Lower leg skin (tissue), 3 donors: ENCODE data around the gene AGPAT4.
"Not testable (repeated sequence)": the region's sequence is repeated elsewhere in the genome, so short reads cannot be mapped to it uniquely, and the experiment has no call there.

Experiments used
- POLR2A ChIP-seq, 2 donors: fragments of 450-650 bp; IDR thresholded peaks; one replicate each; pipeline ENCODE4 v1.6.1; 2016 to 2017; ENCODE audit warnings: antibody characterized with exemption in 2 of 2, mild to moderate bottlenecking in 1 of 2, moderate library complexity in 1 of 2
- TF ChIP-seq, protein P1 (sequence below), 3 donors: fragments of 450-650 bp; IDR thresholded peaks; one replicate each; pipeline ENCODE4 v1.5.1; 2016; ENCODE audit warnings: antibody characterized with exemption in 3 of 3, mild to moderate bottlenecking in 3 of 3, moderate library complexity in 2 of 3

DNA sequence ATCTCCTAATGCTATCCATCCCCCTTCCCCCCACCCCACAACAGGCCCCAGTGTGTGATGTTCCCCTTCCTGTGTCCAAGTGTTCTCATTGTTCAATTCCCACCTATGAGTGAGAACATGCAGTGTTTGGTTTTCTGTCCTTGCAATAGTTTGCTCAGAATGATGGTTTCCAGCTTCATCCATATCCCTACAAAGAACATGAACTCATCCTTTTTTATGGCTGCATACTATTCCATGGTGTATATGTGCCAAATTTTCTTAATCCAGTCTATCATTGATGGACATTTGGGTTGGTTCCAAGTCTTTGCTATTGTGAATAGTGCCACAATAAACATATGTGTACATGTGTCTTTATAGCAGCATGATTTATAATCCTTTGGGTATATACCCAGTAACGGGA, 101.1 kb downstream of the AGPAT4 start:
- not testable (repeated sequence) for TF ChIP-seq POLR2A (IDR thresholded peaks at IDR 0.05)
- TF ChIP-seq, protein P1, sequence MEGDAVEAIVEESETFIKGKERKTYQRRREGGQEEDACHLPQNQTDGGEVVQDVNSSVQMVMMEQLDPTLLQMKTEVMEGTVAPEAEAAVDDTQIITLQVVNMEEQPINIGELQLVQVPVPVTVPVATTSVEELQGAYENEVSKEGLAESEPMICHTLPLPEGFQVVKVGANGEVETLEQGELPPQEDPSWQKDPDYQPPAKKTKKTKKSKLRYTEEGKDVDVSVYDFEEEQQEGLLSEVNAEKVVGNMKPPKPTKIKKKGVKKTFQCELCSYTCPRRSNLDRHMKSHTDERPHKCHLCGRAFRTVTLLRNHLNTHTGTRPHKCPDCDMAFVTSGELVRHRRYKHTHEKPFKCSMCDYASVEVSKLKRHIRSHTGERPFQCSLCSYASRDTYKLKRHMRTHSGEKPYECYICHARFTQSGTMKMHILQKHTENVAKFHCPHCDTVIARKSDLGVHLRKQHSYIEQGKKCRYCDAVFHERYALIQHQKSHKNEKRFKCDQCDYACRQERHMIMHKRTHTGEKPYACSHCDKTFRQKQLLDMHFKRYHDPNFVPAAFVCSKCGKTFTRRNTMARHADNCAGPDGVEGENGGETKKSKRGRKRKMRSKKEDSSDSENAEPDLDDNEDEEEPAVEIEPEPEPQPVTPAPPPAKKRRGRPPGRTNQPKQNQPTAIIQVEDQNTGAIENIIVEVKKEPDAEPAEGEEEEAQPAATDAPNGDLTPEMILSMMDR (IDR thresholded peaks at IDR 0.05): not testable (repeated sequence)
